GM12878 (cell line): Measurements from ENCODE around the gene DHDH. TPM values are rescaled to one million over a fixed set of nuclear protein-coding genes. Genes with fewer than 3 reads are reported as not detected.

Source experiments
- CREB1 ChIP-seq: IDR thresholded peaks from 2 replicates; pipeline ENCODE4 v1.6.1; 2012; ENCODE audit warnings: low read depth, mild to moderate bottlenecking, inconsistent platforms
- E2F4 ChIP-seq: IDR thresholded peaks from 2 replicates; pipeline ENCODE4 v1.6.1; 2012; ENCODE audit warnings: low read depth, low read length, improper control_type of control experiment
- ELK1 ChIP-seq: IDR thresholded peaks from 2 replicates; pipeline ENCODE4 v1.6.1; 2012; ENCODE audit warnings: low read depth, low read length, improper control_type of control experiment
- EP300 ChIP-seq, 2 experiments: fragments of 150-350 bp in 1 of 2; IDR thresholded peaks; 2 replicates each; pipeline ENCODE4 v1.6.1; 2011 to 2012; ENCODE audit warnings: low read depth in 2 of 2, low read length in 2 of 2, borderline replicate concordance in 1 of 2, improper control_type of control experiment in 1 of 2, inconsistent platforms in 1 of 2; ENCODE audit not compliant: control insufficient read depth in 1 of 2
- ESRRA ChIP-seq: IDR thresholded peaks from 2 replicates; pipeline ENCODE4 v1.6.1; 2012; ENCODE audit warnings: mild to moderate bottlenecking, low read length, improper control_type of control experiment
- HDGF ChIP-seq: fragments of 450-650 bp; IDR thresholded peaks from 2 replicates; pipeline ENCODE4 v1.6.1; 2016; ENCODE audit warnings: antibody characterized with exemption
- IRF3 ChIP-seq: fragments of 450-650 bp; IDR thresholded peaks from 2 replicates; pipeline ENCODE4 v1.6.1; 2014; ENCODE audit warnings: mild to moderate bottlenecking
- MEF2B ChIP-seq: fragments of 450-650 bp; IDR thresholded peaks from 2 replicates; pipeline ENCODE4 v1.6.1; 2018; ENCODE audit warnings: mild to moderate bottlenecking, moderate library complexity; ENCODE audit not compliant: partially characterized antibody, poor library complexity, severe bottlenecking
- MXI1 ChIP-seq: fragments of 150-350 bp; IDR thresholded peaks from 2 replicates; pipeline ENCODE4 v1.6.1; 2011; ENCODE audit warnings: low read depth, mild to moderate bottlenecking, inconsistent platforms, low read length, improper control_type of control experiment
- MYC ChIP-seq: IDR thresholded peaks from 2 replicates; pipeline ENCODE4 v1.6.1; 2011; ENCODE audit warnings: mild to moderate bottlenecking, low read length, moderate library complexity, inconsistent platforms; ENCODE audit not compliant: insufficient read depth, insufficient replicate concordance, insufficient read length, severe bottlenecking
- NBN ChIP-seq: fragments of 450-650 bp; IDR thresholded peaks from 2 replicates; pipeline ENCODE4 v1.6.1; 2016
- SKIL ChIP-seq: fragments of 450-650 bp; IDR thresholded peaks from 2 replicates; pipeline ENCODE4 v1.6.1; 2017; ENCODE audit warnings: mild to moderate bottlenecking, low read depth, inconsistent platforms; ENCODE audit not compliant: poor library complexity, severe bottlenecking
- SMAD5 ChIP-seq: IDR thresholded peaks from 2 replicates; pipeline ENCODE4 v1.6.1; 2016; ENCODE audit warnings: antibody characterized with exemption, low read depth
- SREBF2 ChIP-seq: IDR thresholded peaks from 2 replicates; pipeline ENCODE4 v1.6.1; 2012; ENCODE audit warnings: mild to moderate bottlenecking, low read length
- SUZ12 ChIP-seq: fragments of 200-600 bp; sonication (generic); IDR thresholded peaks from one replicate; pipeline ENCODE4 v1.6.1; 2018; ENCODE audit warnings: antibody characterized with exemption, mild to moderate bottlenecking; ENCODE audit not compliant: unreplicated experiment
- TAF1 ChIP-seq: IDR thresholded peaks from 2 replicates; pipeline ENCODE4 v1.6.1; 2011; ENCODE audit warnings: mild to moderate bottlenecking, low read depth, low read length, borderline replicate concordance
- TBL1XR1 ChIP-seq: IDR thresholded peaks from 2 replicates; pipeline ENCODE4 v1.6.1; 2012; ENCODE audit warnings: low read depth, low read length, improper control_type of control experiment
- WRNIP1 ChIP-seq: IDR thresholded peaks from 2 replicates; pipeline ENCODE4 v1.6.1; 2011; ENCODE audit warnings: low read depth, low read length, improper control_type of control experiment, borderline replicate concordance
- YY1 ChIP-seq: IDR thresholded peaks from 2 replicates; pipeline ENCODE4 v1.6.1; 2011; ENCODE audit warnings: low read depth, mild to moderate bottlenecking, low read length
- ZNF687 ChIP-seq: fragments of 450-650 bp; IDR thresholded peaks from 2 replicates; pipeline ENCODE4 v1.6.1; 2017; ENCODE audit warnings: mild to moderate bottlenecking, moderate library complexity
- polyA plus RNA-seq, 11 experiments: library from polyadenylated mRNA; depleted of rRNA in 4 of 11; unstranded in 6 of 11; stranded (reverse) in 5 of 11; fragments of >200 nt; fragmentation: Nextera tagmentation in 4 of 11; fragmentation: Illumina TruSeq in 1 of 11; extraction: Ambion mirVana in 4 of 11; extraction: Trizol in 1 of 11; gene quantifications; 1 replicate in 1 of 11; 2 replicates in 10 of 11; pipeline versions ENCODE4 v1.2.1 to v1.2.3, GENCODE V29; 2011 to 2016; ENCODE audit warnings: inconsistent platforms in 2 of 11, missing spikeins in 2 of 11, low read depth in 1 of 11
- total RNA-seq, 4 experiments: library from RNA; depleted of rRNA in 3 of 4; stranded (reverse); fragments of >200 nt in 3 of 4; fragmentation: Illumina TruSeq in 1 of 4; extraction: Trizol in 1 of 4; gene quantifications; 2 replicates each; pipeline versions ENCODE4 v1.2.1 to v1.2.3, GENCODE V29; 2013 to 2021

DHDH gene
- total and polyA plus RNA-seq, 10 of the 15 experiments (the other 5 are each of a cell fraction or from before 2014, with no cell fraction given) = 0.13 to 0.21 (median 0.15) TPM; not detected in 7

GRCh38 chr19:48954595-48955307 is 21.3 kb downstream of the DHDH start, which contains the start of gene BAX (continued):
- TF ChIP-seq ZNF687 (no peak), YY1 (peak; percentile 100), SUZ12 (no peak), E2F4 (no peak), EP300 (IDR thresholded peaks at IDR 0.05; ENCODE audit: borderline replicate concordance in 1 of 2, control insufficient read depth in 1 of 2, low read depth in 2 of 2, low read length in 2 of 2) (no peak), HDGF (no peak), TBL1XR1 (peak; percentile 66; the same call in 1 of the 2 replicates), IRF3 (peak; percentile 90), MEF2B (peak; percentile 99), SREBF2 (no peak), SKIL (peak; percentile 56), MXI1 (peak; percentile 49), CREB1 (0 out of 2 replicates have a peak, but pooled peaks have one; percentile 45), ESRRA (0 out of 2 replicates have a peak, but pooled peaks have one; percentile 13), MYC (peak; percentile 53), NBN (0 out of 2 replicates have a peak, but pooled peaks have one; percentile 7), SMAD5 (no peak), WRNIP1 (no peak), ELK1 (no peak), TAF1 (peak; percentile 64; the same call in 1 of the 2 replicates)
